Right lung (tissue), 10 donors: Measurements from ENCODE around the gene RNF212. TPM values are rescaled to one million over a fixed set of nuclear protein-coding genes. Genes with fewer than 3 reads are reported as not detected.
A peak's percentile ranks its signal among the peaks of the same experiment; 100 is the strongest.
"Not testable (repeated sequence)": the region's sequence is repeated elsewhere in the genome, so short reads cannot be mapped to it uniquely, and the experiment has no call there.

Experiments used
- DNase-seq, 2 donors: peaks; one replicate each; pipeline ENCODE4 v3.0.0-alpha.2; 2013
- long read RNA-seq, 8 donors: transcript quantifications; one replicate each; lab custom pipeline, GENCODE V29; 2026
- polyA plus RNA-seq, 5 donors: library from polyadenylated mRNA; unstranded; fragments of 120-200 nt; gene quantifications; one replicate each; pipeline versions ENCODE4 v1.2.1 to v1.2.3, GENCODE V29; 2013; ENCODE audit warnings: inconsistent platforms in 1 of 5, low replicate concordance in 1 of 5; ENCODE audit not compliant: insufficient read length in 5 of 5, insufficient read depth in 1 of 5

The RNF212 gene, protein sequence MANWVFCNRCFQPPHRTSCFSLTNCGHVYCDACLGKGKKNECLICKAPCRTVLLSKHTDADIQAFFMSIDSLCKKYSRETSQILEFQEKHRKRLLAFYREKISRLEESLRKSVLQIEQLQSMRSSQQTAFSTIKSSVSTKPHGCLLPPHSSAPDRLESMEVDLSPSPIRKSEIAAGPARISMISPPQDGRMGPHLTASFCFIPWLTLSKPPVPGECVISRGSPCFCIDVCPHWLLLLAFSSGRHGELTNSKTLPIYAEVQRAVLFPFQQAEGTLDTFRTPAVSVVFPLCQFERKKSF
- 10 to 100 TPM in 3 of 5 donors, 1 to 10 TPM in 2; 6.1 to 11.8 (median 11.0) TPM for polyA plus RNA-seq
- long read RNA-seq, donor 1, partial matches to known transcripts, result 0 of 1 reads
- long read RNA-seq, donor 1, other reads (novel, unspliced or antisense), result 0 of 1 reads
- long read RNA-seq, donor 2, result 0 reads
- long read RNA-seq, donor 3, partial matches to known transcripts, result 0 of 1 reads
- long read RNA-seq, donor 3, other reads (novel, unspliced or antisense), result 0 of 1 reads
- long read RNA-seq, donor 4, result 0 reads
- long read RNA-seq, donor 5, result 0 reads
- long read RNA-seq, donor 6, result 0 reads
- long read RNA-seq, donor 7, result 0 reads
- long read RNA-seq, donor 8, partial matches to known transcripts, result 0 of 1 reads
- long read RNA-seq, donor 8, other reads (novel, unspliced or antisense), result 0 of 1 reads

GRCh38 chr4:1113311-1114009, at the start of gene RNF212:
TSS of gene RNF212 (minus strand) at chr4:1113564. CDS start at chr4:1113464, 100 bp downstream.
- peak; percentile 7 to 20 for DNase-seq

DNA sequence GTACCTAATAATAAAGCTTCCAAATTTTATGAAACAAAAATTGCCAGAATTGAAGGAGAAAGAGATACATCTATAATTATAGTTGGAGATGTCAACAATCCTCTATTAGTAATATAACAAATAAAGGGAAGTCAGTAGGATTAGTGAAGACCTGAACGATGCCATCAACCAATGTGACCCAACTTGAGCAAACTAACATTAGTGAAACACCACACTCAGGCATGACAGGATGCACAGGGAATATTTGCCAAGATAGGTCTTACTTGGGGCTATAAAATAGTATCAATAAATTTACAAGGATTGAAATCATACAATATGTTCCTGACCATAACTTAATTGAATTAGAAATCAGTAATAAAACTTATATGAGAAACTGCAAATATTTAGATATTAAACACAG, 47.0 kb upstream of the RNF212 start:
- DNase-seq, result no peak

- DNase-seq, result no peak
These were observed 42.7 kb upstream of the RNF212 start for GRCh38 chr4:1156069-1156468.

GRCh38 chr4:1155314-1155713, 42.0 kb upstream of the RNF212 start:
- DNase-seq, result no peak

GRCh38 chr4:1154523-1155182, 41.3 kb upstream of the RNF212 start:
- DNase-seq, result no peak

GRCh38 chr4:1154126-1154522, 40.8 kb upstream of the RNF212 start:
- DNase-seq, result no peak

DNA sequence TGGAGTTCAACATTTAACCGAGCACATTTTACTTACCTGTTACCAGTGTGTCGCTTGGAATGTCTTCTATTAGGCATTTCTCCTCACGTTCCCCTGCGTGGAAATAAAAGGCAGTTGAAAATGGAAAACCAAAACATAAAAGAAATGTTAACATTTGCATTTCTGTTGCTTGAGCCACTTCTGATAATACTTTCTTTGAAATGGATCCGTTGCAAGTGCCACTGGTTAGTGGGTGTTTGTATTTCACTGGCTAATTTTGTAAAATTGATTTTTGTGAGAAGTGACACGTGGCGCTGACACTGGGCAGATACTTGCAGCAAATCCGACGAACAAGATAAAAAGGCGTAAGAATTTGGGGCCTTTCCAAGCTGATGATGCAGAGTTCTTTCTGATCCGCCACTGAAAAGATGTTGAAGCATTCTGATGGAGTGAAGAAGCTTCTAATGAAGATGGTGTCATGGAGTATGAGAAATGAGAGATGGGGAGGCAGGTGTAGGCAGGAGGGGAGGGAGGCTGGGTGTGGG, 40.3 kb upstream of the RNF212 start:
- no peak for DNase-seq

GRCh38 chr4:1152290-1152689, 38.9 kb upstream of the RNF212 start:
- DNase-seq, result no peak

DNA sequence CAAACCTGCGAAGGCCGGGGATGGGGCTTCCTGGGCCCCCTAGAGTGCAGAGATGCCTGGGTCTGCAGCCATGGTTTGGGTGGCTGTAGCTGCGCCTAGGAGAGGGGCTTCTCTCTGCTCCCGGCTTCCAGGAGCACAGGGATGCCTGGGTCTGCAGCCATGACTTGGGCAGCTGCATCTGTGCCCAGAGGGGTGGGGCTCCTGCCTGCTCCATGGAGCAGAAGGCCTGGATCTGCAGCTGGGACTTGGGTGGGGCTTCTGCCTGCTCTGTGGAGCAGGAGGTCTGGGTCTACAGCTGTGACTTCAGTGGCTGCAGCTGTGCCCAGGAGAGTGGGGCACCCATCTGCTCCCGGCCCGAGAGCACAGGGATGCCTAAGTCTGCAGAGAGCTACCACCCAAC, 38.2 kb upstream of the RNF212 start:
- DNase-seq, result no peak

- no peak for DNase-seq
These were observed 37.5 kb upstream of the RNF212 start for GRCh38 chr4:1150875-1151274.

- no peak for DNase-seq
These were observed 26.5 kb upstream of the RNF212 start for GRCh38 chr4:1139860-1140259.

DNA sequence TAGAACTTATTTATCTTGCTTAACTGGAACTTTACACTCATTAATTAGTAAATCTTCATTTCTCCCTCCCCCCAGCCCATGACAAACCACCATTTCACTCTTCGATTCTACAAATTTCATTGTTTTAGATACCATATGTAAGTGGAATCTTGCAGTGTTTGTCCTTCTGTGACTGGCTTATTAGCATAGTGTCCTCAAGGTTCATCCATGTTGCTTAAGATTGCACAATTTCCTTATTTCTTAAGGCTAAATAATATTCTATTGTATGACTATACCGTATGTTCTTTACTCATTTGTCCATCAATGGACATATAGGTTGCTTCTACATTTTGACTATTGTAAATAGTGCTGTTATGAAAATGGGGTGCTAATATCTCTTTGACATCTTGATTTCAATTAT, 24.5 kb upstream of the RNF212 start:
- no peak for DNase-seq

DNA sequence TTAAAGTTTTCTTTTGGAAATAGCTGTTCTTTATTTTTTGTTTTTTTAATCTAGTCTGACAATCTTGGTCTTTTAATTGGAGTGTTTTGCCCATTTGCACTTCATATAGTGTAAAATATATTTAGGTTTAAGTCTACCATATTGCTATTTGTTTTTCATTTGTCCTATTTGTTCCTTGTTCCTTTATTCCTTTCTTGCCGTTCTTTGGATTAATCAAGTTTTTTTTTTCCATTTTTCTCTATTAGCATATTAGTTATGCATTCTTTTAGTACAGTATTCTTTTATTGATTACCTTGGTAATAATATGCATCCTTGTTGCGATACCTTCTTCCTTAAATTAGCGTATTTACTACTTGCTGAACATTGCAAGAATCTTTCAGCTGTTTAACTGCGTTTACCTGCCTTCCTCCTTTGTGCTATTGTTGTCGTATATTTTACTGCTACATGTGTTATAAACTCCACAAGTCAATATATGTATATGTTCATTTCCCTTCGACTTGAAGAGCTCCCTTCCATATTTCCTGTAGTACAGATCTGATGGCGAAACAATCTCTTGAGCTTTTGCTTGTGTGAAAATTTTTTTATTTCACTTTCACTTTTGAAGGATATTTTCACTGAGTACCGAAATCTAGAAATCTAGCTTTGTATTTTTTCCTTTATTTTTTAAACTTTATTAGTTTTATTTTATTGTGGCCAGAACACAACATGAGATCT, 23.9 kb upstream of the RNF212 start:
- DNase-seq, result no peak

GRCh38 chr4:1136048-1136447, 22.7 kb upstream of the RNF212 start:
- DNase-seq, result no peak

- no peak for DNase-seq
These were observed 19.7 kb upstream of the RNF212 start for GRCh38 chr4:1133033-1133432.

- DNase-seq, result peak; percentile 67 to 79
These were observed 17.2 kb upstream of the RNF212 start for GRCh38 chr4:1130316-1131186.

DNA sequence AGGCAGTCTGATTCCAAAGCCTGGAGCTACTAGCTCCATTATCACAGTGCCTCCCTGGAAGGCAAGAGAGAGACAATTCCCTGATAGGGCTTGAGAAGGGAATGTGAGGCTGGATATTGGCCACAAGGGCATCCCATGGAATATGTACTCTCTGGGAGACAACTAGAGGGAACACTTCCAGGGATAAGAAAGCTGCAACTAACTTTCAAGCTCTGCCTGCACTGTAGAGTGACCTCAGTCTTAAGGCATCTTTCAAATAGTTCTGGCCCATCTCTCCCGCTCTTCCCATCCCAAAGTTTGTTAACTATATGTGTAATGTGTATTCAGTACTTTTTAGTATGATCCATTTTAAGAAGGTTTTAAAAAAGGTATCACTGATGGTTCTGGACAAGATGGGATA, 13.1 kb upstream of the RNF212 start:
- DNase-seq, result no peak

GRCh38 chr4:1125466-1125865, 12.1 kb upstream of the RNF212 start:
- not testable (repeated sequence) for DNase-seq

DNA sequence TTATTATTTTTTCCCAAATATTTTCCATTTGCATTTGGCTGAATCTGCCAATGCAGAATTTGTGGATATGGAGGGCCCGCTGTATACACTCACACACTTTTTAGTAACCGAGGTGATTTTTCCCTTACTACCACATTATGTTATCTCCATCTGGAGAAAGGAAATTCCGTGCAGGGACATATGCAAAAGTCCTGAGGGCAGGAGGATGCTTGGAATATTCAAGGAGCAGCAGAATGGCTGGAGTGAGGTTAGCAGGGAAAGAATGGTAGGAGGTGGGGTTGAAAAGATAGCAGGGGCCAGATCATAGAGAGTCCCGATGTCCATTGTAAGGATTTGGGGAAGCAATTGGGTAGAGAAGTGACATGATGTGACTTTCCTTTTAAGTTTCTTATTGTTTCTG, 11.5 kb upstream of the RNF212 start:
- no peak for DNase-seq

DNA sequence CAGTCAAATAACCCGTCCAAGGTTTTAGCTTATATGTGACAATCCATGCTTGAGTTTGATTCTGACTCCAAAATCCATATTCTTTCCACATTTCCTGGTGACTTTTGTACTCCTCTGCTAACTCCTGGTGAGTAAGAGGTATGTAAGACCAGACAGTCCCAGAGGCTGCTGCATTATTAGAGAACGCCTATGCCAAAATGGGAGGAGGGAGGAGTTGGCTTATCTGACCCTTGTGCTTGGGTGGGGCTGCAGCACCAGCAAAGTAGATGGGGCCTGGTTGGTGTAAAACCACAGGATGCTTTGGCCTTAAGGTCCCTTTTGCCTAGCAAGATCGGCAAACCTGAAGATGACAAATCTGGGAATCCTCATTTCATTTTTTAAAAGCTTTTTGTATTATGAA, 9.1 kb upstream of the RNF212 start:
- no peak for DNase-seq
